GM12878 (cell line): Measurements from ENCODE around the gene GGCX. TPM values are rescaled to one million over a fixed set of nuclear protein-coding genes. Genes with fewer than 3 reads are reported as not detected.
"Not testable (repeated sequence)": the region's sequence is repeated elsewhere in the genome, so short reads cannot be mapped to it uniquely, and the experiment has no call there.

Experiments used
- ATAC-seq: fragments of 200-7000 bp; cut with Tn5 transposase; 3 replicates; pipeline ENCODE4 v1.9.1; 2020; ENCODE audit warnings: mild to moderate bottlenecking, moderate library complexity
- BruUV-seq: library from RNA; stranded (reverse); fragments of 400-500 nt; replicated peaks from 2 replicates; lab custom pipeline; 2021; lab: Mats Ljungman, UMichigan
- CTCF ChIA-PET: fragments of 300-600 bp; sonication (Branson Sonifier 250); formaldehyde crosslinking; extraction: SDS; loops from one replicate; lab custom pipeline; 2021; ENCODE audit warnings: inconsistent platforms; lab: Yijun Ruan, JAX
- POLR2A ChIA-PET: fragments of 350-600 bp; formaldehyde crosslinking; extraction: SDS; loops from one replicate; lab custom pipeline; 2021; ENCODE audit warnings: inconsistent platforms; lab: Charles Lee
- RAD21 ChIA-PET: fragments of 300-600 bp; sonication (Branson Sonifier 250); formaldehyde crosslinking; loops from one replicate; lab custom pipeline; 2023; ENCODE audit warnings: antibody characterized with exemption; ENCODE audit not compliant: unreplicated experiment; lab: Charles Lee
- SMC1A ChIA-PET: fragments of 300-600 bp; sonication (Branson Sonifier 250); formaldehyde crosslinking; loops from one replicate; lab custom pipeline; 2023; ENCODE audit not compliant: unreplicated experiment, uncharacterized antibody; lab: Charles Lee
- DNase-seq: peaks from one replicate; pipeline ENCODE4 v3.0.0-alpha.2; 2011; ENCODE audit warnings: low read depth, low spot score
- FAIRE-seq: peaks from 3 replicates; lab custom pipeline; 2011; peaks lifted over from hg19 to GRCh38; lab: Jason Lieb, UNC
- H2AFZ ChIP-seq: 2 replicates; pipeline ENCODE4 v1.6.0; 2011; ENCODE audit warnings: low read depth, low read length, control low read depth; ENCODE audit not compliant: control insufficient read depth
- H3K27ac ChIP-seq: 2 replicates; pipeline ENCODE4 v1.5.1; 2011; ENCODE audit warnings: control low read depth; ENCODE audit not compliant: control insufficient read depth, insufficient read depth
- H3K27me3 ChIP-seq, 2 experiments: replicated peaks in 1 of 2; 2 replicates each; pipeline versions ENCODE4 v1.6.0 to v1.6.1; 2011; ENCODE audit warnings: low read length in 1 of 2; ENCODE audit not compliant: control insufficient read depth in 2 of 2, insufficient read depth in 2 of 2
- H3K36me3 ChIP-seq, 2 experiments: 2 replicates each; pipeline ENCODE4 v1.5.1; 2011; ENCODE audit warnings: low read length in 1 of 2; ENCODE audit not compliant: control insufficient read depth in 2 of 2, insufficient read depth in 2 of 2
- H3K4me1 ChIP-seq: 2 replicates; pipeline ENCODE4 v1.6.1; 2011; ENCODE audit warnings: mild to moderate bottlenecking, low read length, moderate library complexity, mixed read lengths; ENCODE audit not compliant: control insufficient read depth, insufficient read depth
- H3K4me2 ChIP-seq: 2 replicates; pipeline ENCODE4 v1.6.0; 2011; ENCODE audit warnings: control low read depth; ENCODE audit not compliant: control insufficient read depth, insufficient read depth
- H3K4me3 ChIP-seq: fragments of 200-600 bp; sonication (generic); 2 replicates; pipeline ENCODE4 v1.5.1; 2016
- H3K79me2 ChIP-seq: 2 replicates; pipeline ENCODE4 v1.6.0; 2011; ENCODE audit warnings: low read length; ENCODE audit not compliant: control insufficient read depth, insufficient read depth
- H3K9ac ChIP-seq: 2 replicates; pipeline ENCODE4 v1.8.0; 2011; ENCODE audit warnings: low read length, control low read depth, mixed read lengths; ENCODE audit not compliant: control insufficient read depth, insufficient read depth
- H3K9me3 ChIP-seq: replicated peaks from 3 replicates; pipeline ENCODE4 v1.5.1; 2011; ENCODE audit warnings: mild to moderate bottlenecking, low read length; ENCODE audit not compliant: control insufficient read depth, insufficient read depth
- H4K20me1 ChIP-seq: 2 replicates; pipeline ENCODE4 v1.6.0; 2011; ENCODE audit not compliant: control insufficient read depth, insufficient read depth
- POLR2AphosphoS2 ChIP-seq: IDR thresholded peaks from 2 replicates; pipeline ENCODE4 v1.6.1; 2011; ENCODE audit warnings: low read depth, mild to moderate bottlenecking, low read length, improper control_type of control experiment, moderate library complexity
- RFX5 ChIP-seq: IDR thresholded peaks from 2 replicates; pipeline ENCODE4 v1.6.1; 2011; ENCODE audit warnings: low read depth, low read length, improper control_type of control experiment
- SRF ChIP-seq, 2 experiments: IDR thresholded peaks; 2 replicates each; pipeline ENCODE4 v1.6.1; 2011; ENCODE audit warnings: low read depth in 2 of 2, low read length in 2 of 2, mild to moderate bottlenecking in 1 of 2, moderate library complexity in 1 of 2
- TARDBP ChIP-seq: IDR thresholded peaks from 2 replicates; pipeline ENCODE4 v1.6.1; 2016; ENCODE audit warnings: borderline replicate concordance
- WGBS: methylation state at CpG from one replicate; pipeline ENCODE4 v1.1.6; 2016; ENCODE audit warnings: low lambda C conversion rate; ENCODE audit not compliant: insufficient replicate concordance, insufficient coverage; ENCODE audit errors: missing lambda C conversion rate; 5-methylcytosine and 5-hydroxymethylcytosine counted together
- in situ Hi-C: fragments of 300-500 bp; cut with MboI; formaldehyde crosslinking; loops from 9 replicates; pipeline ENCODE4 v1.14.3; 2018; ENCODE audit warnings: mixed read lengths
- intact Hi-C: fragments of 100-400 bp; cut with micrococcal nuclease; formaldehyde crosslinking; loops from one replicate; pipeline ENCODE4 v1.14.2; 2022; ENCODE audit not compliant: unreplicated experiment
- polyA plus RNA-seq, 11 experiments: library from polyadenylated mRNA; depleted of rRNA in 4 of 11; unstranded in 6 of 11; stranded (reverse) in 5 of 11; fragments of >200 nt; fragmentation: Nextera tagmentation in 4 of 11; fragmentation: Illumina TruSeq in 1 of 11; extraction: Ambion mirVana in 4 of 11; extraction: Trizol in 1 of 11; gene quantifications; 1 replicate in 1 of 11; 2 replicates in 10 of 11; pipeline versions ENCODE4 v1.2.1 to v1.2.3, GENCODE V29; 2011 to 2016; ENCODE audit warnings: inconsistent platforms in 2 of 11, missing spikeins in 2 of 11, low read depth in 1 of 11
- total RNA-seq, 4 experiments: library from RNA; depleted of rRNA in 3 of 4; stranded (reverse); fragments of >200 nt in 3 of 4; fragmentation: Illumina TruSeq in 1 of 4; extraction: Trizol in 1 of 4; gene quantifications; 2 replicates each; pipeline versions ENCODE4 v1.2.1 to v1.2.3, GENCODE V29; 2013 to 2021

GGCX gene
- total and polyA plus RNA-seq, 10 of the 15 experiments (the other 5 are each of a cell fraction or from before 2014, with no cell fraction given) = 18.1 to 52.7 (median 25.0) TPM

- Histone ChIP-seq H2AFZ (no peak overlapping the region), H4K20me1 (no peaks in the 10 kb centered on the region; the same call in 1 of the 2 replicates), H3K4me2 (no peak overlapping the region), H3K9me3 (no peaks in the 10 kb centered on the region), H3K36me3 (peaks cover 3 to 17% of the 10 kb centered on the region in 2 experiments; a peak in 3 of 4 replicates), H3K4me3 (no peak overlapping the region), H3K79me2 (no peaks in the 10 kb centered on the region), H3K27ac (no peak overlapping the region), H3K27me3 (no peaks in the 10 kb centered on the region), H3K4me1 (no peaks in the 10 kb centered on the region; the same call in 1 of the 2 replicates), H3K9ac (no peak overlapping the region)
- TF ChIP-seq TARDBP = no peak
- TF ChIP-seq POLR2AphosphoS2 = 0 out of 2 replicates have a peak, but pooled peaks have one; percentile 26
- ChIA-PET RAD21 (interaction anchor here (1.2 kb wide), 1 partner anchor 10 kb away, joined by 6 read pairs; the partner anchor contains the start of gene RNF181), SMC1A (interaction anchor here (1.2 to 2.3 kb wide), 3 partner anchors 10 to 56 kb away, joined by 5 to 6 read pairs (median 5); partner anchors contain the start of gene RNF181), POLR2A (interaction anchor here (0.6 to 2.1 kb wide), 4 partner anchors 10 to 44 kb away, joined by 3 to 10 read pairs (median 4); partner anchors contain the start of gene RNF181), CTCF (interaction anchor here (1.6 kb wide), 1 partner anchor 32 kb away, joined by 7 read pairs; no protein-coding TSS in a partner anchor)
- no TSS peak for BruUV-seq
- 78% methylated on average over 4 of the region's 4 CpGs for WGBS
- DNase-seq (no peak), ATAC-seq (no peak), FAIRE-seq (no peak)
- intact Hi-C loops = no loop called here
- in situ Hi-C loops = no loop called here
Measured at GRCh38 chr2:85605406-85606115, 44.3 kb upstream of the GGCX start.

- Histone ChIP-seq H3K4me2 (no peak overlapping the region), H3K9me3 (no peaks in the 10 kb centered on the region), H4K20me1 (no peaks in the 10 kb centered on the region; the same call in 1 of the 2 replicates), H3K4me1 (no peaks in the 10 kb centered on the region; the same call in 1 of the 2 replicates), H3K9ac (no peak overlapping the region), H3K27ac (no peak overlapping the region), H3K36me3 (peaks cover 3 to 17% of the 10 kb centered on the region in 2 experiments; a peak in 3 of 4 replicates), H3K79me2 (no peaks in the 10 kb centered on the region), H3K4me3 (no peak overlapping the region), H3K27me3 (no peaks in the 10 kb centered on the region), H2AFZ (no peak overlapping the region)
- no TSS peak for BruUV-seq
- CTCF ChIA-PET = interaction anchor here (0.6 to 1.6 kb wide), 3 partner anchors 9 to 32 kb away, joined by 3 to 7 read pairs (median 5); partner anchors contain the start of gene RNF181
- RAD21 ChIA-PET = interaction anchor here (1.2 kb wide), 1 partner anchor 9 kb away, joined by 6 read pairs; the partner anchor contains the start of gene RNF181
- WGBS = 88% methylated on average over 6 of the region's 6 CpGs
- intact Hi-C loops (no loop called here), in situ Hi-C loops (no loop called here)
- SMC1A ChIA-PET = interaction anchor here (1.2 to 2.3 kb wide), 3 partner anchors 10 to 56 kb away, joined by 5 to 6 read pairs (median 5); partner anchors contain the start of gene RNF181
- FAIRE-seq (no peak), DNase-seq (no peak), ATAC-seq (no peak)
- no peak for TF ChIP-seq SRF (IDR thresholded peaks at IDR 0.05; ENCODE audit: low read depth in 2 of 2, low read length in 2 of 2)
- TF ChIP-seq RFX5 = no peak
- POLR2A ChIA-PET = interaction anchor here (0.9 to 2.1 kb wide), 3 partner anchors 10 to 43 kb away, joined by 3 to 10 read pairs (median 4); partner anchors contain the start of gene RNF181
Measured at GRCh38 chr2:85604568-85605339, 43.5 kb upstream of the GGCX start.

- CTCF ChIA-PET = interaction anchor here (0.7 to 1.6 kb wide), 3 partner anchors 9 to 36 kb away, joined by 4 to 7 read pairs (median 5); partner anchors contain the start of gene RNF181
Measured at GRCh38 chr2:85604133-85604444, 42.8 kb upstream of the GGCX start.

More at GRCh38 chr2:85604133-85604444, 42.8 kb upstream of the GGCX start:
- H3K27ac ChIP-seq, H3K27me3 ChIP-seq, H3K79me2 ChIP-seq, H4K20me1 ChIP-seq, RAD21 ChIA-PET, H3K4me3 ChIP-seq, FAIRE-seq, BruUV-seq, H3K9me3 ChIP-seq, ATAC-seq, intact Hi-C loops, H3K9ac ChIP-seq, H3K4me1 ChIP-seq, DNase-seq, H2AFZ ChIP-seq, in situ Hi-C loops: not testable (repeated sequence)
- POLR2A ChIA-PET = interaction anchor here (2.1 kb wide), 1 partner anchor 9 kb away, joined by 10 read pairs; the partner anchor contains the start of gene RNF181
- SMC1A ChIA-PET = interaction anchor here (1.9 kb wide), 1 partner anchor 9 kb away, joined by 6 read pairs; the partner anchor contains the start of gene RNF181
- 73% methylated on average over 3 of the region's 3 CpGs for WGBS
- peak overlapping the region; percentile 1; the same call in 1 of the 2 replicates for H3K4me2 ChIP-seq
- H3K36me3 ChIP-seq = peaks cover 2 to 15% of the 10 kb centered on the region in 2 experiments; a peak in 3 of 4 replicates
